Body of pancreas (tissue), 4 donors: Measurements from ENCODE around the gene RAET1E. TPM values are rescaled to one million over a fixed set of nuclear protein-coding genes. Genes with fewer than 3 reads are reported as not detected.

Experiments
- ATAC-seq: fragments of 150-250 bp; one replicate; pipeline ENCODE4 v1.9.1; 2016
- DNase-seq, 4 donors: peaks; one replicate each; pipeline ENCODE4 v3.0.0-alpha.2; 2019
- H3K27ac ChIP-seq, 4 donors: fragments of 200-600 bp; sonication (generic); 1 replicate in 3 of 4; 2 replicates in 1 of 4; pipeline versions ENCODE4 v1.5.1 to v1.6.1; 2016 to 2019; ENCODE audit warnings: mild to moderate bottlenecking in 1 of 4, mixed read lengths in 1 of 4, moderate library complexity in 1 of 4
- H3K27me3 ChIP-seq, 2 donors: fragments of 200-600 bp; sonication (generic); one replicate each; pipeline ENCODE4 v1.6.0; 2016; ENCODE audit warnings: mild to moderate bottlenecking in 1 of 2
- H3K36me3 ChIP-seq, 2 donors: fragments of 200-600 bp; sonication (generic); replicated peaks in 1 of 2; 2 replicates each; pipeline ENCODE4 v1.5.1; 2016; ENCODE audit warnings: low read depth in 2 of 2; ENCODE audit not compliant: insufficient read depth in 1 of 2
- H3K4me1 ChIP-seq: fragments of 200-600 bp; sonication (generic); one replicate; pipeline ENCODE4 v1.6.0; 2016
- H3K4me3 ChIP-seq, 2 donors: fragments of 200-600 bp; sonication (generic); 1 replicate in 1 of 2; 2 replicates in 1 of 2; pipeline ENCODE4 v1.5.1; 2016 to 2019
- H3K9me3 ChIP-seq, 3 donors: fragments of 200-600 bp; sonication (generic); 1 replicate in 2 of 3; 2 replicates in 1 of 3; pipeline ENCODE4 v1.5.1; 2016
- POLR2A ChIP-seq, 3 donors: fragments of 450-650 bp; IDR thresholded peaks; one replicate each; pipeline ENCODE4 v1.6.1; 2016; ENCODE audit warnings: antibody characterized with exemption in 3 of 3, mild to moderate bottlenecking in 2 of 3
- WGBS, 2 donors: methylation state at CpG; one replicate each; pipeline ENCODE4 v1.1.5; 2017; 5-methylcytosine and 5-hydroxymethylcytosine counted together
- intact Hi-C: fragments of 100-400 bp; cut with DNase I; formaldehyde crosslinking; loops from one replicate; pipeline ENCODE4 v1.15.1; 2023
- total RNA-seq, 2 donors: library from RNA; depleted of rRNA; stranded (reverse); fragments of >200 nt; gene quantifications; one replicate each; pipeline ENCODE4 v1.1.0, GENCODE V29; 2016
- TF ChIP-seq, protein P1 (sequence below), 7 experiments: fragments of 450-650 bp in 4 of 7; fragments of 200-600 bp in 3 of 7; sonication (generic) in 3 of 7; IDR thresholded peaks; one replicate each; pipeline ENCODE4 v1.5.1; 2016 to 2019; ENCODE audit warnings: antibody characterized with exemption in 7 of 7

Gene RAET1E
- total RNA-seq, 2 donors from 2014 or later, result not detected

DNA sequence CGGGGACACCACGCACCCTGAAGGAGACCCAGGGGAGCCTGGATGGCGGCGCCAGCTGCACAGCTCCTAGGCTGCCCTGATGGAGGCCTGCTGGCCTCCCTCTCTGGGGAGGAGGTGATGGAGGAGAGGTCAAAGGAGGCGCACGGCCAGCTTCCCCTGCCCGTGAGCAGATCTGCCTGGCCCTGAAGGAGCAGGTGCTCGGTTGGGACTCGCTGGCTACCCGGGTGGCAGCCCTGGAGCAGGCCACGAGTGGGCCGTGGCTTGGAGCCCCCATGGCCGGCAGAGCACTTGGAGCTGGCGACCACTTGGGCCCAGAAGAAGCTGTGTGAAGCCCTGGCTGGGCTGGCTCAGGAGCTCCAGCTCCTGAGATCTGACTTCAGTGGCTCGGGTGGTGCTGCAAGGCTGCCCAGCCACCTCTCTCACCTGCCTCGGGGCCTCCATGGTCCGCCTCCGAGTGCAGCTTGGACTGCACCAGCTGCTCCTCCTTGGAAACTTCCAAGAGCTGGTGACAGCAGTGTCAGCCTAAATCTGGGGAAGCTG, 7.5 kb upstream of the RAET1E start:
- ATAC-seq, result no peak
- WGBS, 2 donors, result 82 to 93% methylated on average over 3 to 17 of the region's 18 CpGs
- TF ChIP-seq POLR2A (IDR thresholded peaks at IDR 0.05), result no peak
- TF ChIP-seq, protein P1, sequence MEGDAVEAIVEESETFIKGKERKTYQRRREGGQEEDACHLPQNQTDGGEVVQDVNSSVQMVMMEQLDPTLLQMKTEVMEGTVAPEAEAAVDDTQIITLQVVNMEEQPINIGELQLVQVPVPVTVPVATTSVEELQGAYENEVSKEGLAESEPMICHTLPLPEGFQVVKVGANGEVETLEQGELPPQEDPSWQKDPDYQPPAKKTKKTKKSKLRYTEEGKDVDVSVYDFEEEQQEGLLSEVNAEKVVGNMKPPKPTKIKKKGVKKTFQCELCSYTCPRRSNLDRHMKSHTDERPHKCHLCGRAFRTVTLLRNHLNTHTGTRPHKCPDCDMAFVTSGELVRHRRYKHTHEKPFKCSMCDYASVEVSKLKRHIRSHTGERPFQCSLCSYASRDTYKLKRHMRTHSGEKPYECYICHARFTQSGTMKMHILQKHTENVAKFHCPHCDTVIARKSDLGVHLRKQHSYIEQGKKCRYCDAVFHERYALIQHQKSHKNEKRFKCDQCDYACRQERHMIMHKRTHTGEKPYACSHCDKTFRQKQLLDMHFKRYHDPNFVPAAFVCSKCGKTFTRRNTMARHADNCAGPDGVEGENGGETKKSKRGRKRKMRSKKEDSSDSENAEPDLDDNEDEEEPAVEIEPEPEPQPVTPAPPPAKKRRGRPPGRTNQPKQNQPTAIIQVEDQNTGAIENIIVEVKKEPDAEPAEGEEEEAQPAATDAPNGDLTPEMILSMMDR (IDR thresholded peaks at IDR 0.05), result no peak
- Histone ChIP-seq H3K4me1 (no peaks in the 10 kb centered on the region), H3K27me3 (no peaks in the 10 kb centered on the region), H3K36me3 (no peaks in the 10 kb centered on the region), H3K27ac (no peak overlapping the region), H3K4me3 (no peak overlapping the region), H3K9me3 (no peaks in the 10 kb centered on the region)
- DNase-seq, result no peak
- intact Hi-C loops, result no loop called here

DNA sequence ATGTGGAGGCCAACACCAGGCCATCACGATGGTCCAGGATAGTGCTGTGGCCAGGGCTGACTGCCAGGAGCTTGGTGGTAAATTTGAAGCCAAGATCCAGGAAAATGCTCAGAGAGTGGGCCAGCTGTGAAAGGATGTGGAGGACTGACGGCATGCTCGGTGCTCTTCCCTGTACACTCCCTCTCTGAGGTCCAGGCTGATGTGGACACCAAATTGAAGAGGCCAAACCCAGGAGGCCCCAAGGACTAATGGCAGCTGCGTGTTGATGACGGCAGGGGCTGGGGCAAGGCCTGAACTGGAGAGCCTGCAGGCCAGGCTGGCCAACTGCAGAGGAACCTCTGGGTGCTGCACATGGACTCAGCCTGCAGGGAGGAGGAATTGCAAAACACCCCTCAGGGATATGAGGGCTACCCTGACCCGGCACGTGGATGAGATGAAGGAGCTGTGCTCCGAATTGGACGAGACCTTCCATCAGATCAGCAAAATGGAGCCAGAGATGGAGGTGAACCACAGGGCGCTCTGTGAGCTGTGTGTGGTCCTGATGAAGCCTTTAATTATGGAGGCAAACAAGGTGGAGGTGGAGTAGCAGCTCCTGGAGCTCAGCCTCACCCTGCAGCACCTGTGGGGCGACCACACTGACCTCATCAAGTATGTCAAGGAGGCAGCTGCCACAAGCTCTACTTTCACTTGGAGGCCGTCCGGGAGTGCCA, 6.9 kb upstream of the RAET1E start:
- DNase-seq, result no peak
- H3K27ac ChIP-seq, result no peak overlapping the region
- no peaks in the 10 kb centered on the region for H3K36me3 ChIP-seq
- 76 to 96% methylated on average over 10 to 12 of the region's 13 CpGs for WGBS, 2 donors
- TF ChIP-seq POLR2A (IDR thresholded peaks at IDR 0.05), result no peak
- TF ChIP-seq, protein P1 (IDR thresholded peaks at IDR 0.05), result no peak
- H3K9me3 ChIP-seq, result no peaks in the 10 kb centered on the region
- intact Hi-C loops, result no loop called here
- no peak overlapping the region for H3K4me3 ChIP-seq
- no peak for ATAC-seq
- H3K4me1 ChIP-seq, result no peaks in the 10 kb centered on the region
- H3K27me3 ChIP-seq, result no peaks in the 10 kb centered on the region

DNA sequence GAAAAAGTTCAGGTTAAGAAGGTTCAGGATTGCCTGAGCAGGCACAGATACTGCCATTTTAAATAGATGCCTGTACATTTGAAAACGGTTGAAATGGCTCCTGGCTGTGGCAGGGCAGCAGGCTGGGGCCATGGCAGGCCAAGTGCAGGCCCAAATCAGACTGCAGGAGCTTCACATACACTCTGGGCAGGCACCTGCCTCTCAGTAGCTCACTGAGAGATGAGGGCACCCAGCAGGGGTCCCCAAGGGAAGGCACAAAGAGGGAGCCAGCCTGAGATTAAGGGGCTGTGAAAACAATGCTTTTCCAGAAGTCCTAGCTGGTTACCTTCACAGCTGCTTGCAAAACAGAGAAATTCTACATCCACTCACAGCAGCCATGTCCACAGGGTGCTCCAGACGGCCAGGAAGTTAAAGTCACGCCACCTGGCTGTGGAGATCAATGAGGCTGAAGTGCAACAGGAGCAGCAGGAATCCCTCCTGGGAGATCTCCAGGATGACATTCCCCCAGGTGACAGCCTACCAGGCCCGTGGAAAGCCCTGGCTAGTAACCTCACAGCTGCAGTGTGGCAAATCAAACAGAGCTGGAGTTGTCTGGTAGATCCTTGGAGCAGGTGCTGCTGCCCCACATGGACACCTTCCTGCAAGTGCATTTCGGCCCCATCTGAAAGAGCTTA, 6.2 kb upstream of the RAET1E start:
- WGBS, 2 donors, result 58 to 69% methylated on average over 5 of the region's 5 CpGs
- no peak for ATAC-seq
- H3K27me3 ChIP-seq, result no peaks in the 10 kb centered on the region
- no peak for TF ChIP-seq POLR2A (IDR thresholded peaks at IDR 0.05)
- TF ChIP-seq, protein P1 (IDR thresholded peaks at IDR 0.05), result no peak
- no peak overlapping the region for H3K4me3 ChIP-seq
- no peaks in the 10 kb centered on the region for H3K4me1 ChIP-seq
- intact Hi-C loops, result no loop called here
- DNase-seq, result no peak
- no peak overlapping the region for H3K27ac ChIP-seq
- H3K9me3 ChIP-seq, result no peaks in the 10 kb centered on the region
- H3K36me3 ChIP-seq, result no peaks in the 10 kb centered on the region

DNA sequence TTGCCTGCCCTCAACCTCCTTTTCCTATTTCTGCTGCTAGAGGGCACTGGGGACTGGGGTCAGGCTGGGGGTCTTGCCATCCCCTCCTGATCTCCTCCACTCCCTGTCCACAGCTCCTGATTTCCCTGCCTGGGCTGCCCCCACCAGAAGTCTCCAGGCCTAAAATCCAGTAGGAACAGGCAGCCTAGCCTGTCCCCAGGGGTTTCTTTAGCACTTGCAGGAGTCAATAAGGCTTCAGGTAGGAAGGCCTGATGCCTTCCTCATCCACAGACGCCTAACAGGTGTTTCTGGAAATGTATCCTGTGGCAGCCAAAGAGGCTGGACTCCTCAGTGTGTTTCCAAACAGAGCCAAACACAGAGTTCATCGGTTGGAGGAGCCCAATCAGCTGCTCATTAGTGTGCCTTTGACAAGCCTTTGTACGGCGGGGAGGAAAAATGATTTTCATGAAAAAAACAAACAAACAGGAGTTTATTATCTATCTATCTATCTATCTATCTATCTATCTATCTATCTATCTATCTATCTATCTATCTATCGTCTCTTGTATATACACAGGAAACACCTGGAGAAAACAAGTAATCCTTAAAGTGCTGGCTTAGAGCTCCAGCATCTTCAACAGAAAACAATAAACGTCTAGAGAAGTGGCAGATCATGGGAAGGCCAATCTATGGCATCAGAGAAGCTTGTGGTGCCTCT, 3.7 kb upstream of the RAET1E start:
- no peaks in the 10 kb centered on the region for H3K27me3 ChIP-seq
- ATAC-seq (no peak), DNase-seq (no peak)
- H3K9me3 ChIP-seq, result no peaks in the 10 kb centered on the region
- TF ChIP-seq, protein P1 (IDR thresholded peaks at IDR 0.05), result no peak
- 80 to 82% methylated on average over 6 of the region's 6 CpGs for WGBS, 2 donors
- intact Hi-C loops, result no loop called here
- H3K4me1 ChIP-seq, result no peaks in the 10 kb centered on the region
- no peak overlapping the region for H3K4me3 ChIP-seq
- H3K27ac ChIP-seq, result no peak overlapping the region
- H3K36me3 ChIP-seq, result no peaks in the 10 kb centered on the region
